HepG2 (cell line): Measurements from ENCODE around the gene MRM3. TPM values are rescaled to one million over a fixed set of nuclear protein-coding genes. Genes with fewer than 3 reads are reported as not detected.

Source experiments
- MAFF ChIP-seq: IDR thresholded peaks from 2 replicates; pipeline ENCODE4 v1.6.1; 2011; ENCODE audit warnings: low read depth, low read length, improper control_type of control experiment
- NFIB ChIP-seq: sonication (generic); formaldehyde crosslinking; IDR thresholded peaks from 2 replicates; pipeline ENCODE4 v1.9.0; 2021; ENCODE audit warnings: missing genetic modification reagents, mild to moderate bottlenecking, borderline replicate concordance
- NFYB ChIP-seq: sonication (generic); formaldehyde crosslinking; IDR thresholded peaks from 2 replicates; pipeline ENCODE4 v1.4.0; 2020; ENCODE audit warnings: missing genetic modification reagents
- NR2F2 ChIP-seq: IDR thresholded peaks from 2 replicates; pipeline ENCODE4 v1.6.1; 2012; ENCODE audit warnings: low read depth, inconsistent platforms, borderline replicate concordance
- TBX2 ChIP-seq: sonication (generic); formaldehyde crosslinking; IDR thresholded peaks from 2 replicates; pipeline ENCODE4 v1.5.0; 2020; ENCODE audit warnings: missing genetic modification reagents, mild to moderate bottlenecking, borderline replicate concordance
- XBP1 ChIP-seq: sonication (generic); formaldehyde crosslinking; IDR thresholded peaks from 2 replicates; pipeline ENCODE4 v1.5.0; 2020; ENCODE audit warnings: missing genetic modification reagents
- ZBTB20 ChIP-seq: sonication (generic); formaldehyde crosslinking; IDR thresholded peaks from 2 replicates; pipeline ENCODE4 v1.8.1; 2023; ENCODE audit warnings: missing genetic modification reagents, low read depth, mild to moderate bottlenecking, borderline replicate concordance
- ZBTB42 ChIP-seq: sonication (generic); formaldehyde crosslinking; IDR thresholded peaks from 2 replicates; pipeline ENCODE4 v1.5.0; 2020; ENCODE audit warnings: mild to moderate bottlenecking, missing genetic modification reagents
- ZFX ChIP-seq: sonication (generic); formaldehyde crosslinking; IDR thresholded peaks from 2 replicates; pipeline ENCODE4 v1.4.0; 2020; ENCODE audit warnings: mild to moderate bottlenecking, low read depth, missing genetic modification reagents, moderate library complexity
- ZGPAT ChIP-seq: IDR thresholded peaks from 2 replicates; pipeline ENCODE4 v1.6.1; 2016; ENCODE audit warnings: mild to moderate bottlenecking
- ZNF460 ChIP-seq: sonication (generic); formaldehyde crosslinking; IDR thresholded peaks from 2 replicates; pipeline ENCODE4 v1.5.1; 2020; ENCODE audit warnings: missing genetic modification reagents, mild to moderate bottlenecking, borderline replicate concordance
- ZNF512B ChIP-seq: sonication (generic); formaldehyde crosslinking; IDR thresholded peaks from 2 replicates; pipeline ENCODE4 v1.5.1; 2020; ENCODE audit warnings: missing genetic modification reagents, mild to moderate bottlenecking, borderline replicate concordance
- ZNF614 ChIP-seq: IDR thresholded peaks from 2 replicates; pipeline ENCODE4 v1.6.1; 2018; ENCODE audit warnings: missing biosample characterization, missing genetic modification reagents, inconsistent platforms, borderline replicate concordance
- ZNF720 ChIP-seq: sonication (generic); formaldehyde crosslinking; IDR thresholded peaks from 2 replicates; pipeline ENCODE4 v1.4.0; 2020; ENCODE audit warnings: missing genetic modification reagents
- ZNF792 ChIP-seq: IDR thresholded peaks from 2 replicates; pipeline ENCODE4 v1.6.1; 2016
- ZNF841 ChIP-seq: sonication (generic); formaldehyde crosslinking; IDR thresholded peaks from 2 replicates; pipeline ENCODE4 v1.8.1; 2023; ENCODE audit warnings: missing genetic modification reagents, borderline replicate concordance
- polyA plus RNA-seq, 8 experiments: library from polyadenylated mRNA; depleted of rRNA in 3 of 8; stranded (reverse) in 7 of 8; unstranded in 1 of 8; fragments of >200 nt; fragmentation: Illumina TruSeq in 4 of 8; extraction: Trizol in 4 of 8; gene quantifications; 2 replicates each; pipeline versions ENCODE4 v1.2.1 to v1.2.3, GENCODE V29; 2011 to 2016; ENCODE audit warnings: low read depth in 4 of 8, missing spikeins in 1 of 8, mixed read lengths in 1 of 8; ENCODE audit not compliant: insufficient read depth in 1 of 8
- total RNA-seq, 5 experiments: library from RNA; depleted of rRNA; stranded (reverse); fragments of >200 nt; fragmentation: Illumina TruSeq; extraction: Trizol; gene quantifications; 2 replicates each; pipeline ENCODE4 v1.2.3, GENCODE V29; 2016; ENCODE audit warnings: low read depth in 1 of 5
- TF ChIP-seq, protein P1 (sequence below): sonication (generic); formaldehyde crosslinking; IDR thresholded peaks from 2 replicates; pipeline ENCODE4 v1.5.0; 2020; ENCODE audit warnings: mild to moderate bottlenecking, missing genetic modification reagents, borderline replicate concordance

The MRM3 gene
- total and polyA plus RNA-seq, 2 of the 13 experiments (the other 11 are each of a cell fraction or from before 2014, with no cell fraction given), result 12.3 to 25.5 TPM

- TF ChIP-seq, protein P1, sequence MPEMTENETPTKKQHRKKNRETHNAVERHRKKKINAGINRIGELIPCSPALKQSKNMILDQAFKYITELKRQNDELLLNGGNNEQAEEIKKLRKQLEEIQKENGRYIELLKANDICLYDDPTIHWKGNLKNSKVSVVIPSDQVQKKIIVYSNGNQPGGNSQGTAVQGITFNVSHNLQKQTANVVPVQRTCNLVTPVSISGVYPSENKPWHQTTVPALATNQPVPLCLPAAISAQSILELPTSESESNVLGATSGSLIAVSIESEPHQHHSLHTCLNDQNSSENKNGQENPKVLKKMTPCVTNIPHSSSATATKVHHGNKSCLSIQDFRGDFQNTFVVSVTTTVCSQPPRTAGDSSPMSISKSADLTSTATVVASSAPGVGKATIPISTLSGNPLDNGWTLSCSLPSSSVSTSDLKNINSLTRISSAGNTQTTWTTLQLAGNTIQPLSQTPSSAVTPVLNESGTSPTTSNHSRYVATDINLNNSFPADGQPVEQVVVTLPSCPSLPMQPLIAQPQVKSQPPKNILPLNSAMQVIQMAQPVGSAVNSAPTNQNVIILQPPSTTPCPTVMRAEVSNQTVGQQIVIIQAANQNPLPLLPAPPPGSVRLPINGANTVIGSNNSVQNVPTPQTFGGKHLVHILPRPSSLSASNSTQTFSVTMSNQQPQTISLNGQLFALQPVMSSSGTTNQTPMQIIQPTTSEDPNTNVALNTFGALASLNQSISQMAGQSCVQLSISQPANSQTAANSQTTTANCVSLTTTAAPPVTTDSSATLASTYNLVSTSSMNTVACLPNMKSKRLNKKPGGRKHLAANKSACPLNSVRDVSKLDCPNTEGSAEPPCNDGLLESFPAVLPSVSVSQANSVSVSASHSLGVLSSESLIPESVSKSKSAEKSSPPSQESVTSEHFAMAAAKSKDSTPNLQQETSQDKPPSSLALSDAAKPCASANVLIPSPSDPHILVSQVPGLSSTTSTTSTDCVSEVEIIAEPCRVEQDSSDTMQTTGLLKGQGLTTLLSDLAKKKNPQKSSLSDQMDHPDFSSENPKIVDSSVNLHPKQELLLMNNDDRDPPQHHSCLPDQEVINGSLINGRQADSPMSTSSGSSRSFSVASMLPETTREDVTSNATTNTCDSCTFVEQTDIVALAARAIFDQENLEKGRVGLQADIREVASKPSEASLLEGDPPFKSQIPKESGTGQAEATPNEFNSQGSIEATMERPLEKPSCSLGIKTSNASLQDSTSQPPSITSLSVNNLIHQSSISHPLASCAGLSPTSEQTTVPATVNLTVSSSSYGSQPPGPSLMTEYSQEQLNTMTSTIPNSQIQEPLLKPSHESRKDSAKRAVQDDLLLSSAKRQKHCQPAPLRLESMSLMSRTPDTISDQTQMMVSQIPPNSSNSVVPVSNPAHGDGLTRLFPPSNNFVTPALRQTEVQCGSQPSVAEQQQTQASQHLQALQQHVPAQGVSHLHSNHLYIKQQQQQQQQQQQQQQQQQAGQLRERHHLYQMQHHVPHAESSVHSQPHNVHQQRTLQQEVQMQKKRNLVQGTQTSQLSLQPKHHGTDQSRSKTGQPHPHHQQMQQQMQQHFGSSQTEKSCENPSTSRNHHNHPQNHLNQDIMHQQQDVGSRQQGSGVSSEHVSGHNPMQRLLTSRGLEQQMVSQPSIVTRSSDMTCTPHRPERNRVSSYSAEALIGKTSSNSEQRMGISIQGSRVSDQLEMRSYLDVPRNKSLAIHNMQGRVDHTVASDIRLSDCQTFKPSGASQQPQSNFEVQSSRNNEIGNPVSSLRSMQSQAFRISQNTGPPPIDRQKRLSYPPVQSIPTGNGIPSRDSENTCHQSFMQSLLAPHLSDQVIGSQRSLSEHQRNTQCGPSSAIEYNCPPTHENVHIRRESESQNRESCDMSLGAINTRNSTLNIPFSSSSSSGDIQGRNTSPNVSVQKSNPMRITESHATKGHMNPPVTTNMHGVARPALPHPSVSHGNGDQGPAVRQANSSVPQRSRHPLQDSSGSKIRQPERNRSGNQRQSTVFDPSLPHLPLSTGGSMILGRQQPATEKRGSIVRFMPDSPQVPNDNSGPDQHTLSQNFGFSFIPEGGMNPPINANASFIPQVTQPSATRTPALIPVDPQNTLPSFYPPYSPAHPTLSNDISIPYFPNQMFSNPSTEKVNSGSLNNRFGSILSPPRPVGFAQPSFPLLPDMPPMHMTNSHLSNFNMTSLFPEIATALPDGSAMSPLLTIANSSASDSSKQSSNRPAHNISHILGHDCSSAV (CRISPR knock-in tag), result no peak
- TF ChIP-seq ZNF460 (no peak), NFIB (CRISPR knock-in tag) (no peak), NFYB (CRISPR knock-in tag) (no peak), ZNF792 (no peak), ZBTB20 (CRISPR knock-in tag) (peak; percentile 50; the same call in 1 of the 2 replicates), ZGPAT (CRISPR knock-in tag) (peak; percentile 44; the same call in 1 of the 2 replicates), ZBTB42 (CRISPR knock-in tag) (peak; percentile 62; the same call in 1 of the 2 replicates), ZNF614 (CRISPR knock-in tag) (peak; percentile 9; the same call in 1 of the 2 replicates), NR2F2 (no peak), ZNF841 (CRISPR knock-in tag) (no peak), ZNF720 (CRISPR knock-in tag) (no peak), ZFX (CRISPR knock-in tag) (peak; percentile 95), TBX2 (CRISPR knock-in tag) (peak; percentile 40; the same call in 1 of the 2 replicates), MAFF (no peak), XBP1 (no peak), ZNF512B (CRISPR knock-in tag) (no peak)
These were observed 30.0 kb upstream of the MRM3 start, which contains the start of gene GEMIN4 (continued) for GRCh38 chr17:752002-752619.
